Stimulated activated CD4-positive, alpha-beta T cell treated with anti-CD3 and anti-CD28 coated beads, Interleukin-1b, Interleukin-23, amount 100 ng/mL, for 4 hours (primary cell): ENCODE data around the gene ZIC4.
A peak's percentile ranks its signal among the peaks of the same experiment; 100 is the strongest.

ENCODE experiments used
- DNase-seq, 2 donors: peaks; one replicate each; pipeline ENCODE4 v3.0.0-alpha.2; 2020; ENCODE audit warnings: low read depth in 2 of 2

Gene ZIC4

GRCh38 chr3:147370349-147370748 lies 36.0 kb downstream of the ZIC4 start:
- DNase-seq, result no peak

- DNase-seq, result no peak
These were observed 36.7 kb downstream of the ZIC4 start for GRCh38 chr3:147369661-147370123.

GRCh38 chr3:147369231-147369630 lies 37.1 kb downstream of the ZIC4 start:
- no peak for DNase-seq

GRCh38 chr3:147368561-147369221 lies 37.7 kb downstream of the ZIC4 start:
- no peak for DNase-seq

GRCh38 chr3:147368151-147368550 lies 38.2 kb downstream of the ZIC4 start:
- no peak for DNase-seq

GRCh38 chr3:147367676-147368075 lies 38.7 kb downstream of the ZIC4 start:
- DNase-seq, result no peak

- DNase-seq, result no peak
These were observed 40.9 kb downstream of the ZIC4 start for GRCh38 chr3:147365196-147366115.

- DNase-seq, result no peak
These were observed 41.6 kb downstream of the ZIC4 start for GRCh38 chr3:147364771-147365170.

GRCh38 chr3:147361454-147362420 lies 44.6 kb downstream of the ZIC4 start:
- peak in 1 of 2 donors; percentile 17 for DNase-seq

- DNase-seq, result no peak
These were observed 45.5 kb downstream of the ZIC4 start for GRCh38 chr3:147360646-147361453.

GRCh38 chr3:147360051-147360439 lies 46.3 kb downstream of the ZIC4 start:
- DNase-seq, result no peak

- no peak for DNase-seq
These were observed 46.9 kb downstream of the ZIC4 start for GRCh38 chr3:147359177-147360050.

- no peak for DNase-seq
These were observed 48.0 kb downstream of the ZIC4 start for GRCh38 chr3:147358144-147358992.

GRCh38 chr3:147356909-147357900 lies 49.1 kb downstream of the ZIC4 start:
- DNase-seq, result no peak

GRCh38 chr3:147356145-147356908 lies 50.0 kb downstream of the ZIC4 start:
- no peak for DNase-seq

GRCh38 chr3:147355753-147356090 lies 50.6 kb downstream of the ZIC4 start:
- DNase-seq, result no peak
